ENCODE results near the gene BIN2. TPM values are rescaled to one million over a fixed set of nuclear protein-coding genes. Genes with fewer than 3 reads are reported as not detected.
"Not testable (repeated sequence)": the region's sequence is repeated elsewhere in the genome, so short reads cannot be mapped to it uniquely, and the experiment has no call there.

The BIN2 gene
- total RNA-seq, 2 experiments from 2014 or later, result 0.88 to 14.7 TPM

DNA sequence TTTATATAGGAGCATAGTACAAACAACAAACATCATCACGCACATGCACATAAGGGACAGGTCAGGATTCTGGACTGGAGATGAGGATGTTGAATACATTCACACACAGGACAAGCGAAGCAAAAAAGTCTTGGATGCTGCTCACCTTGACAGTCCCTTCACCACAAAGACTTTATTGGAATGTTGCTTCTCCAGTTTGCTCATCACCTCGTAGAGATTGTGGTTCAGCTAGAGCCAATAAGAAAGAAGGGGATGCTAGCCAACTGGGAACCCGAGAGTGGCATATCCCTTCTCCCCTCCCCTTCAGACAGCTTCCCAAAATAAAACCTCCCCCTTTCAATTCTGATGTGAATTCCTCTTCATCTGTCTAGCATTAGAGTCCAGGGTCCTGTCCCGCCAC is 28.3 kb downstream of the BIN2 start:
- TF ChIP-seq EZH2phosphoT487 (IDR thresholded peaks at IDR 0.05; ENCODE audit: borderline replicate concordance, low read depth, low read length), result no peak
- TF ChIP-seq, protein P1, sequence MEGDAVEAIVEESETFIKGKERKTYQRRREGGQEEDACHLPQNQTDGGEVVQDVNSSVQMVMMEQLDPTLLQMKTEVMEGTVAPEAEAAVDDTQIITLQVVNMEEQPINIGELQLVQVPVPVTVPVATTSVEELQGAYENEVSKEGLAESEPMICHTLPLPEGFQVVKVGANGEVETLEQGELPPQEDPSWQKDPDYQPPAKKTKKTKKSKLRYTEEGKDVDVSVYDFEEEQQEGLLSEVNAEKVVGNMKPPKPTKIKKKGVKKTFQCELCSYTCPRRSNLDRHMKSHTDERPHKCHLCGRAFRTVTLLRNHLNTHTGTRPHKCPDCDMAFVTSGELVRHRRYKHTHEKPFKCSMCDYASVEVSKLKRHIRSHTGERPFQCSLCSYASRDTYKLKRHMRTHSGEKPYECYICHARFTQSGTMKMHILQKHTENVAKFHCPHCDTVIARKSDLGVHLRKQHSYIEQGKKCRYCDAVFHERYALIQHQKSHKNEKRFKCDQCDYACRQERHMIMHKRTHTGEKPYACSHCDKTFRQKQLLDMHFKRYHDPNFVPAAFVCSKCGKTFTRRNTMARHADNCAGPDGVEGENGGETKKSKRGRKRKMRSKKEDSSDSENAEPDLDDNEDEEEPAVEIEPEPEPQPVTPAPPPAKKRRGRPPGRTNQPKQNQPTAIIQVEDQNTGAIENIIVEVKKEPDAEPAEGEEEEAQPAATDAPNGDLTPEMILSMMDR (conservative IDR thresholded peaks at IDR 0.05; ENCODE audit: low read length), result no peak
- H3K4me3 ChIP-seq (ENCODE audit: low read depth, low read length, poor library complexity, severe bottlenecking), result no peak overlapping the region
- DNase-seq (ENCODE audit: low spot score), result no peak
- BruUV-seq (replicated peaks), result no TSS peak
- no peaks in the 10 kb centered on the region for H3K4me1 ChIP-seq (ENCODE audit: insufficient read depth, low read length, poor library complexity, severe bottlenecking)
- ChIA-PET POLR2A (interaction anchor here (0.7 kb wide), 1 partner anchor 718 kb away, joined by 4 read pairs; no protein-coding TSS in a partner anchor), CTCF (ENCODE audit: unreplicated experiment) (no interaction called here)
- H3K79me2 ChIP-seq (ENCODE audit: insufficient read depth, low read depth, low read length), result no peaks in the 10 kb centered on the region
- no peak overlapping the region for H2AFZ ChIP-seq (ENCODE audit: low read length)
- H3K9me2 ChIP-seq (ENCODE audit: insufficient read depth, low read length), result no peaks in the 10 kb centered on the region
- no peaks in the 10 kb centered on the region for H3K36me3 ChIP-seq (ENCODE audit: insufficient read depth, low read length)
- intact Hi-C loops (cut with micrococcal nuclease; ENCODE audit: unreplicated experiment), result no loop called here
- H3K9me3 ChIP-seq (ENCODE audit: low read length), result no peaks in the 10 kb centered on the region
- H4K20me1 ChIP-seq (ENCODE audit: insufficient read depth, low read length), result no peaks in the 10 kb centered on the region
- H3K27ac ChIP-seq (ENCODE audit: low read depth, low read length, poor library complexity, severe bottlenecking), result no peak overlapping the region
- no peak overlapping the region for H3K4me2 ChIP-seq (ENCODE audit: low read length)

DNA sequence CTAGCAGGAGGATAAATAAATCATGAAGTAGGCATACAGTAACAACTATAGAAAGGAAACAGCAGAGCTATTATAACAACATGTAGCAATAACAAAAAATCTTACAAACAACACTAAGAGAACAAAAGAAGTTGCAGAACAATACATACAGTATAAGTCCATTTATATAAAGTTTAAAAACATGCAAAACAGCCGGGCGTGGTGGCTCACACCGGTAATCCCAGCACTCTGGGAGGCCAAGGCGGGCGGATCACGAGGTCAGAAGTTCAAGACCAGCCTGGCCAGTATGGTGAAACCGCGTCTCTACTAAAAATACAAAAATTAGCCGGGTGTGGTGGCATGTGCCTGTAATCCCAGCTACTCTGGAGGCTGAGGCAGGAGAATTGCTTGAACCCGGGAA is 29.9 kb downstream of the BIN2 start:
- CTCF ChIA-PET (ENCODE audit: unreplicated experiment); H3K27ac ChIP-seq (ENCODE audit: low read depth, low read length, poor library complexity, severe bottlenecking); DNase-seq (ENCODE audit: low spot score); H3K4me3 ChIP-seq (ENCODE audit: low read depth, low read length, poor library complexity, severe bottlenecking); H3K79me2 ChIP-seq (ENCODE audit: insufficient read depth, low read depth, low read length); intact Hi-C loops (cut with micrococcal nuclease; ENCODE audit: unreplicated experiment); H3K36me3 ChIP-seq (ENCODE audit: insufficient read depth, low read length); H3K9me2 ChIP-seq (ENCODE audit: insufficient read depth, low read length); H3K4me1 ChIP-seq (ENCODE audit: insufficient read depth, low read length, poor library complexity, severe bottlenecking); H3K4me2 ChIP-seq (ENCODE audit: low read length); H2AFZ ChIP-seq (ENCODE audit: low read length); BruUV-seq (replicated peaks); H3K9me3 ChIP-seq (ENCODE audit: low read length); H4K20me1 ChIP-seq (ENCODE audit: insufficient read depth, low read length): not testable (repeated sequence)
- POLR2A ChIA-PET, result interaction anchor here (0.7 kb wide), 1 partner anchor 15 kb away, joined by 4 read pairs; no protein-coding TSS in a partner anchor

DNA sequence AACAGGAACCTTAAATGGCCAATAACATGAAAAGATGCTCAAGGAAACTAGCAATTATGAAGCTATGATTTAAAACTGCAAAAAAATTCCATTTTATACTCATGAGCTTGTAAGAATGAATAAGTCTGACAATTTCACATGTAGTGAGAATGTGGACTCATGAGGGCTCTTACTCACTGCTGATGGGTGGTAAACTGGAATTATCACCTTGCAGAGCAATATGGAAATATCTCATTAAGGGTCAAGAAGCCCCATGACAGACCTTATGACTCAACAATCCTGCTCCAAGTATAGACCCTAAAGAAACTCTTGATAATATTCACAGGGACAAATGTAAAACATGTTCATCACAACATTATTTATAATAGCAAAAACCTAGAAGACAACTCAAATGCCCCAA is 30.3 kb downstream of the BIN2 start:
- POLR2A ChIA-PET, result interaction anchor here (0.7 kb wide), 1 partner anchor 16 kb away, joined by 4 read pairs; no protein-coding TSS in a partner anchor
- no peaks in the 10 kb centered on the region for H3K79me2 ChIP-seq (ENCODE audit: insufficient read depth, low read depth, low read length)
- H3K4me3 ChIP-seq (ENCODE audit: low read depth, low read length, poor library complexity, severe bottlenecking), result no peak overlapping the region
- no peak overlapping the region for H3K27ac ChIP-seq (ENCODE audit: low read depth, low read length, poor library complexity, severe bottlenecking)
- H3K4me2 ChIP-seq (ENCODE audit: low read length), result no peak overlapping the region
- CTCF ChIA-PET (ENCODE audit: unreplicated experiment), result no interaction called here
- intact Hi-C loops (cut with micrococcal nuclease; ENCODE audit: unreplicated experiment), result no loop called here
- no peak for DNase-seq (ENCODE audit: low spot score)
- TF ChIP-seq, protein P1 (conservative IDR thresholded peaks at IDR 0.05; ENCODE audit: low read length), result no peak
- TF ChIP-seq EZH2phosphoT487 (IDR thresholded peaks at IDR 0.05; ENCODE audit: borderline replicate concordance, low read depth, low read length), result no peak
- no peaks in the 10 kb centered on the region for H4K20me1 ChIP-seq (ENCODE audit: insufficient read depth, low read length)
- H3K9me2 ChIP-seq (ENCODE audit: insufficient read depth, low read length), result no peaks in the 10 kb centered on the region
- H3K4me1 ChIP-seq (ENCODE audit: insufficient read depth, low read length, poor library complexity, severe bottlenecking), result no peaks in the 10 kb centered on the region
- H3K36me3 ChIP-seq (ENCODE audit: insufficient read depth, low read length), result no peaks in the 10 kb centered on the region
- H2AFZ ChIP-seq (ENCODE audit: low read length), result no peak overlapping the region
- no peaks in the 10 kb centered on the region for H3K9me3 ChIP-seq (ENCODE audit: low read length)
- no TSS peak for BruUV-seq (replicated peaks)
